ENCODE measurements around the gene ELOA2. TPM values are rescaled to one million over a fixed set of nuclear protein-coding genes. Genes with fewer than 3 reads are reported as not detected.

ELOA2 gene
- total and polyA plus RNA-seq, 2 of the 4 experiments (the other 2 are of a cell fraction), result not detected

GRCh38 chr18:47054369-47054768 is 18.9 kb upstream of the ELOA2 start:
- Histone ChIP-seq H4K20me1 (ENCODE audit: insufficient read depth, low read length) (no peaks in the 10 kb centered on the region), H4K5ac (ENCODE audit: low read depth, low read length) (no peak overlapping the region), H2BK5ac (ENCODE audit: low read depth, low read length, poor library complexity, severe bottlenecking) (no peak overlapping the region), H4K8ac (ENCODE audit: low read depth in 2 of 2, low read length in 2 of 2) (no peak overlapping the region), H3K18ac (ENCODE audit: low read depth, low read length) (no peak overlapping the region), H3K9me3 (ENCODE audit: control insufficient read depth, insufficient read depth, low read length) (no peaks in the 10 kb centered on the region), H3K27me3 (ENCODE audit: control insufficient read depth, insufficient read depth, low read length) (no peaks in the 10 kb centered on the region), H3K27ac (ENCODE audit: insufficient read depth, low read length) (no peak overlapping the region), H2BK15ac (ENCODE audit: low read depth, low read length) (no peak overlapping the region), H3K36me3 (ENCODE audit: control insufficient read depth, insufficient read depth, low read length) (no peaks in the 10 kb centered on the region), H3K9ac (ENCODE audit: low read depth, low read length) (no peak overlapping the region), H3K9me1 (ENCODE audit: insufficient read depth, low read length) (no peaks in the 10 kb centered on the region), H3K56ac (ENCODE audit: extremely low read depth, insufficient read depth, low read length) (no peak overlapping the region), H2AK9ac (replicated peaks; ENCODE audit: low read depth, low read length, poor library complexity) (no peak overlapping the region), H4K91ac (ENCODE audit: insufficient read depth, low read depth, low read length) (no peak overlapping the region), H3K23ac (ENCODE audit: low read depth, low read length) (no peak overlapping the region), H2BK20ac (ENCODE audit: low read depth, low read length) (no peak overlapping the region), H3K14ac (replicated peaks; ENCODE audit: low read depth, low read length) (no peak overlapping the region), H3K4me1 (ENCODE audit: control insufficient read depth, insufficient read depth, low read length) (no peaks in the 10 kb centered on the region), H3K4ac (ENCODE audit: low read depth, low read length) (no peak overlapping the region), H2BK120ac (ENCODE audit: low read depth, low read length) (no peak overlapping the region), H3K4me3 (ENCODE audit: insufficient read depth, low read depth, low read length) (no peak overlapping the region), H2AK5ac (ENCODE audit: low read depth, low read length) (no peak overlapping the region), H3K4me2 (ENCODE audit: low read depth, low read length) (no peak overlapping the region), H2AFZ (replicated peaks; ENCODE audit: low read length, poor library complexity) (no peak overlapping the region), H3K79me1 (ENCODE audit: low read depth in 1 of 2, low read length in 2 of 2) (no peaks in the 10 kb centered on the region)
- BruUV-seq (replicated peaks), result no TSS peak
- intact Hi-C loops (cut with micrococcal nuclease), result no loop called here
- DNase-seq (no peak), ATAC-seq (ENCODE audit: low read depth) (no peak)
- dilution Hi-C loops (cut with HindIII; ENCODE audit: low sequenced_read_pairs, unreplicated experiment), result no loop called here
- CTCF ChIA-PET, result interaction anchor here (0.6 to 1.1 kb wide), 2 partner anchors 22 to 150 kb away, joined by 3 read pairs; no protein-coding TSS in a partner anchor
- POLR2A ChIA-PET (ENCODE audit: unreplicated experiment), result no interaction called here
- in situ Hi-C loops (cut with MboI; ENCODE audit: low sequenced_read_pairs), result no loop called here
- no CpG with 5 or more reads among the region's 5 CpGs for WGBS, 2 experiments (ENCODE audit: extremely low coverage in 2 of 2, insufficient read length in 1 of 2)
- TF ChIP-seq CTCF (conservative IDR thresholded peaks at IDR 0.05; ENCODE audit: low read depth, low read length) (no peak), SMC3 (IDR thresholded peaks at IDR 0.05; ENCODE audit: low read depth, low read length) (no peak), NFE2L2 (IDR thresholded peaks at IDR 0.05; ENCODE audit: low read depth, low read length) (no peak)

All from IMR-90 (cell line).